ENCODE results near the gene ABCB9. TPM values are rescaled to one million over a fixed set of nuclear protein-coding genes. Genes with fewer than 3 reads are reported as not detected.

Gene ABCB9
- total RNA-seq, 1 experiment from 2014 or later: 9.6 TPM

GRCh38 chr12:122963941-122964265 lies 2.4 kb downstream of the ABCB9 start:
- no peak for DNase-seq (ENCODE audit: low read depth)

- no peak for DNase-seq (ENCODE audit: low read depth)
Measured at GRCh38 chr12:122961531-122962329, 4.5 kb downstream of the ABCB9 start.

- DNase-seq (ENCODE audit: low read depth): no peak
Measured at GRCh38 chr12:122960193-122960569, 6.1 kb downstream of the ABCB9 start.

GRCh38 chr12:122959566-122960192 lies 6.6 kb downstream of the ABCB9 start:
- DNase-seq (ENCODE audit: low read depth): no peak

- DNase-seq (ENCODE audit: low read depth): no peak
Measured at GRCh38 chr12:122958198-122958888, 7.9 kb downstream of the ABCB9 start.

- DNase-seq (ENCODE audit: low read depth): no peak
Measured at GRCh38 chr12:122956035-122956434, 10.2 kb downstream of the ABCB9 start.

- no peak for DNase-seq (ENCODE audit: low read depth)
Measured at GRCh38 chr12:122955156-122955555, 11.1 kb downstream of the ABCB9 start.

- DNase-seq (ENCODE audit: low read depth): peak; percentile 70
Measured at GRCh38 chr12:122951979-122952892, 14.0 kb downstream of the ABCB9 start.

GRCh38 chr12:122951406-122951805 lies 14.9 kb downstream of the ABCB9 start:
- peak; percentile 78 for DNase-seq (ENCODE audit: low read depth)

- DNase-seq (ENCODE audit: low read depth): no peak
Measured at GRCh38 chr12:122949816-122950675, 16.2 kb downstream of the ABCB9 start.

GRCh38 chr12:122949405-122949804 lies 16.9 kb downstream of the ABCB9 start:
- DNase-seq (ENCODE audit: low read depth): no peak

- DNase-seq (ENCODE audit: low read depth): no peak
Measured at GRCh38 chr12:122948605-122949004, 17.7 kb downstream of the ABCB9 start.

- no peak for DNase-seq (ENCODE audit: low read depth)
Measured at GRCh38 chr12:122947352-122947792, 18.9 kb downstream of the ABCB9 start.

GRCh38 chr12:122946690-122947341 lies 19.4 kb downstream of the ABCB9 start:
- DNase-seq (ENCODE audit: low read depth): peak; percentile 99

- DNase-seq (ENCODE audit: low read depth): peak; percentile 96
Measured at GRCh38 chr12:122944605-122945592, 21.4 kb downstream of the ABCB9 start.

- DNase-seq (ENCODE audit: low read depth): peak; percentile 53
Measured at GRCh38 chr12:122943196-122943595, 23.1 kb downstream of the ABCB9 start.

- peak; percentile 78 for DNase-seq (ENCODE audit: low read depth)
Measured at GRCh38 chr12:122942637-122943036, 23.6 kb downstream of the ABCB9 start.

- DNase-seq (ENCODE audit: low read depth): peak; percentile 74
Measured at GRCh38 chr12:122941351-122941750, 24.9 kb downstream of the ABCB9 start.

GRCh38 chr12:122939125-122939524 lies 27.1 kb downstream of the ABCB9 start:
- DNase-seq (ENCODE audit: low read depth): no peak
